HG03139 (cell line): Measurements from ENCODE around the gene WTAP.

Experiments used
- ATAC-seq: cut with Tn5 transposase; IDR thresholded peaks from one replicate; pipeline ENCODE4 v1.9.1; 2021; ENCODE audit not compliant: unreplicated experiment

The WTAP gene

GRCh38 chr6:159801935-159802334, 74.6 kb downstream of the WTAP start:
- ATAC-seq, result no peak

GRCh38 chr6:159804504-159804903, 77.2 kb downstream of the WTAP start:
- no peak for ATAC-seq

GRCh38 chr6:159805440-159806020, 78.2 kb downstream of the WTAP start:
- ATAC-seq, result no peak
